GM10847 (cell line): ENCODE measurements around the gene ZSCAN10.

Experiments
- POLR2A ChIP-seq: IDR thresholded peaks from 2 replicates; pipeline ENCODE4 v1.6.1; 2011; ENCODE audit not compliant: insufficient read length; ENCODE audit errors: extremely low read depth

Gene ZSCAN10

GRCh38 chr16:3096362-3096761, 2.7 kb downstream of the ZSCAN10 start:
- TF ChIP-seq POLR2A: no peak

GRCh38 chr16:3095869-3096268, 3.2 kb downstream of the ZSCAN10 start:
- no peak for TF ChIP-seq POLR2A

DNA sequence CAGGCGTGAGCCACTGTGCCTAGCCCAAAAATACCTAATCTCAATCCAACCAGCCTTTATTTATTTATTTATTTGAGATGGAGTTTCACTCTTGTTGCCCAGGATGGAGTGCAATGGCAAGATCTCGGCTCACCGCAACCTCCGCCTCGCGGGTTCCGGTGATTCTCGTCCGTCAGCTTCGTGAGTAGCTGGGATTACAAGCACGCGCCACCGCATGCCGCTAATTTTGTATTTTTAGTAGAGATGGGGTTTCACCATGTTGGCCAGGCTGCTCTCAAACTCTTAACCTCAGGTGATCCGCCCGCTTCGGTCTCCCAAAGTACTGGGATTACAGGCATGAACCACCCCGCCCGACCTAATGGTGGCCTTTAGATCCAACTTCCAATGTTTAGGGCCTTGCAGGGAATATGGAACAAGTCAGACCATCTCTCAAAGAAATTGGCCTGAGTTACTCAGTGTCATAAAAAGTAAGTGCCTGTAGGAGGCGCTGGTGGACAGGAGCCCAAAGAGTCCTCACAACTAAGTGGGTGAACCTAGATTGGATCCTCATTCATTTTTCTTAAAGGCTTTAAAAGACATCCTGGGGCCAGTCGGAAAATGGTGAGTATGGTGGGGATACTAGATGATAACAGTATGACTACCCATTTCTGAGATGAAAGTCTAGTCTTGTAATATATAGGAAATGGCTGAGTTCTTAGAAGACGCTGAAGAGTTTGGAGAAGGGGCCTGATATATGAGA, 4.6 kb downstream of the ZSCAN10 start:
- no peak for TF ChIP-seq POLR2A

DNA sequence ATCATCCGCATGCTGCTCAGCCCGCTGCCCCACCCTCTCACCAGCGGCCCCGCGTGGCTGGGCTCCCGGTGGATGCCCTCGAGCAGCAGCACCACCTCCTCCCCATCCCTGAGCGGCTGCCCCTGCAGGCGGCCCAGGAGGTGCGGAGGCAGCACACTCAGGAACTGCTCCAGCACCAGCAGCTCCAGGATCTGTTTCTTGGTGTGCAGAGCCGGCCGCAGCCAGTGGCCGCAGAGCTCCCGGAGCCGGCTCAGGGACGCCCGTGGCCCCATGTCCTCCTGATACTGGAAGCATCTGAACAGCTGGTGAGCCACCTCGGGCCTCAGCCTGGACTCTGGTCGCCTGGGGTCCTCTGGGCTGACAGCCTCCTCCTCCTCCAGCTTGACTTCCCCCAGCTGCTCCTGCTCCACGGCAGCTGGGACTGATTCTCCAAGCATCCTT, 6.6 kb downstream of the ZSCAN10 start:
- no peak for TF ChIP-seq POLR2A

- TF ChIP-seq POLR2A: no peak
These were observed 7.5 kb downstream of the ZSCAN10 start for GRCh38 chr16:3091551-3091950.

DNA sequence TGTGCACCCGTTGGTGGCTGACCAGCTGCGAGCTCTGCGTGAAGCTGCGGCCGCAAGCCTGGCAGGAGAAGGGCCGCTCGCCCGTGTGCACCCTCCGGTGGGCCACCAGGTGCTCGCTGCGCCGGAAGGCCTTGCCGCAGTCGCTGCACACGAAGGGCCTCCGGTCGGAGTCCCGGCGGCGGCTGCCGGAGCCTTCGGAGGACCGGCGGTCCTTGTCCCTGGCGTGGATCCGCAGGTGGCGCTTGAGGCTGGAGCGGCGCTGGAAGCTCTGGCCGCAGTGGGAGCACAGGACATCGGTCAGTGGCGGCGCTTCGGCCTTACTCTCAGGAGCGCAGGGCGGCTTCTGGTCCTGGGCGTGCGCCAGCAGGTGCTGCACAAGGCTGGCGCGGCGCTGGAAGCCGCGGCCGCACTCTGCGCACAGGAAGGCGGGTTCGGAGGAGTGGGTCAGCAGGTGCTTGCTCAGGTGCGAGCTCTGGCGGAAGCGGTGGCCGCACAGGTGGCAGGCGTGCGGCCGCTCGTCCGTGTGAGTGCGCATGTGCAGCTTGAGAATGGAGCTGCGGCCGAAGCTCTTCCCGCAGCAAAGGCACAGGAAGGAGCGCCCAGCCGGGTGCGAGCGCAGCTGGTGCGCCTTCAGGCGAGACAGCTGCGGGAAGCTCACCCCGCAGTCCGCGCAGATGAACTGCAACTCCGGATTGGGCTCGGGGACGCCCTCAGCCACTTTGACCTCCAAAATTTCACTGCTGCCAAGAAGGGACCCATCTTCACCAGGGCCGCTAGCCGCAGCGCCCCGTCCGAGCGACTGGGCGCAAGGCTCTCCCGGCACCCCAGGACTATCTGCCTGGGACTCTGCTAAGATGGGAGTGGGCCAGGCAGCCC, 9.1 kb downstream of the ZSCAN10 start:
- TF ChIP-seq POLR2A: no peak

DNA sequence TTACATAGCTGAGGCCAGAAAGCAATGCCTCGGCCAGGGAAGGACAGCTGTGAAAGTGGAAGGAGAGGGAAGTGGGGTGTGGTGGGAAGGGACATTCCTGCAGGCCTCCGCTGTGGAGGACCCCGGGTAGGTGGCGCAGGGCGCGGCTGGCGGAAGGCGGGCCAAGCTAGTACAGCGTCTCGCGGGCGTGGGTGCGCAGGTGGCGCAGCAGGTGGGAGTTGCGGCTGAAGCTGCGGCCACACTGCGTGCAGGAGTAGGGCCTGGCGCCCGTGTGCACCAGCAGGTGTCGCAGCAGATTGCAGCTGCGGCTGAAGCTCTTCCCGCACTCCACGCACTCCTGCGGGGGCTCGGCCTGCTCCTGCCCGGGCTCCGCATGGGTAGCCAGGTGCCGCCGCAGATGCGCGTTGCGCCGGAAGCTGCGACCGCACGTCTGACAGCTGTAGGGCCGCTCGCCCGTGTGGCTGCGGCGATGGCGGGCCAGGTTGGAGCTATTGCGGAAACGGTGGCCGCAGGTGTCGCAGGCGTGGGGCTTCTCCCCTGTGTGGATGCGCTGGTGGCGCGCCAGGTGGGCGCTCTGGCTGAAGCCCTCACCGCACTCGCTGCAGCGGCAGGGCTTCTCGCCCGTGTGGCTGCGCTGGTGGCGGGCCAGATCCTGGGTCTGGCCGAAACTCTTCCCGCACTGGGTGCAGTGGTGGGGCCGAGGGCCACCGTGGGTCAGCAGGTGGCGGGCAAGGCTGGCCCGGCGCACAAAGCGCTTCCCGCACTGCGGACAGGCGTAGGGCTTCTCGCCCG, 10.0 kb downstream of the ZSCAN10 start:
- TF ChIP-seq POLR2A: no peak

GRCh38 chr16:3088450-3088849, 10.6 kb downstream of the ZSCAN10 start:
- no peak for TF ChIP-seq POLR2A

GRCh38 chr16:3087243-3088235, 11.6 kb downstream of the ZSCAN10 start:
- no peak for TF ChIP-seq POLR2A

DNA sequence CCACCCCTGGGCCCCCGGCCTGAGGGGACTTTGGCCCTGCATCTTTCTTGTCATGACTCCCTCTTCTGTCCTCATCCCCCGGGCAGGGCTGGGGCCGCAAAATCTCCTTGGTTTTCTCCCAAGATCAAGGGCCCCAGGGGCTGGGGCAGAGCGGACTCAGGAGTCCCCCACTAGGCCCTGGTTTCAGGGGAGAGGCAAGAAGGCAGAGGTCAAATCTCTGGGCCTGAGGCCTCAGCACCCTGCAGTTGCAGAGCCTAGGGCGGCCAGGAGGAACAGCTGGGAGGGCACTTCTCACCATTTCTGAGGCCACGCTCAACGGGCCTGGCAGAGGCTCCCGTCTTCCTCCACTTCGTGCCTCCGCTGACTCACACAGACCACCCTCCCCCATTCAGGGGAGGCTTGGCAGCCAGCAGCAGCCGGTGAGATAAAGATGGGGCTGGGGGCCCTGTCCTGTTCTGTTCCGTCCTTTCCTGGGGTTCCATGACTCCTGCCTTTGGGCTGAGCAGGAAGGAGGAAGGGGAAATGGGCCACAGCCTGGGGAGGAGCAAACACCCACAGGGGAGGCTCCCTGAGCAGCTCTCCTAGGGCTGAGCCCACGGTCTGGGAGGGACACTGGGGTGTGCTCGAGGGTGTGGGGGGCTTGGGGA, 12.4 kb downstream of the ZSCAN10 start:
- TF ChIP-seq POLR2A: no peak

DNA sequence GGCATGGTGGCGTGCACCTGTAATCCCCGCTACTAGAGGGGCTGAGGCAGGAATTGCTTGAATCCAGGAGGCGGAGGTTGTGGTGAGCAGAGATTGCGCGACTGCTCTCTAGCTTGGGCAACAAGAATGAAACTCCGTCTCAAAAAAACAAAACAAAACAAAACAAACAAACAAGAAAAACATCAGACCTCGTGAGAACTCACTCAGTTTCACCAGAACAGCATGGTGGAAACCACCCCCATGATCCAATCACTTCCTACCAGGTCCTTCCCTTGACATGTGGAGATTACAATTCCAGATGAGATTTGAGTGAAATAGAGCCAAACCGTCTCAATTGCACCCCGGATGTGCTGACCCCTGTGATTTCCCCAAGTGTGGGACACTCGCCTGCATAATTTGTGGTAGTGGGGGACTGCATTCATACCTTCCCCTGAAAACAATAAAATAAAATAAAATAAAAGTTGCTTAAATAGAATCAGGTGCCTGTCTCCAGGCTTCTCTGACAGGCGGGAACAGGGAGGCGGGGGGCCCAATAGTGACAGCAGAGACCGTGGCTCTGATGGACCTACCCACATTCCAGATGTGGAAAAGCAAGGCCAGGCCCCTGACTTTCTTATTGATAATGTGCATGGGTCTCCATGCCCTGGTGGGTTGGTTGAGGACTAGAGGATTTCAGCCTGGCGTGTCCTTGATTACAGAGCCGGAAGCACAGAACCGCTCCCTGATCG, 13.1 kb downstream of the ZSCAN10 start:
- no peak for TF ChIP-seq POLR2A

DNA sequence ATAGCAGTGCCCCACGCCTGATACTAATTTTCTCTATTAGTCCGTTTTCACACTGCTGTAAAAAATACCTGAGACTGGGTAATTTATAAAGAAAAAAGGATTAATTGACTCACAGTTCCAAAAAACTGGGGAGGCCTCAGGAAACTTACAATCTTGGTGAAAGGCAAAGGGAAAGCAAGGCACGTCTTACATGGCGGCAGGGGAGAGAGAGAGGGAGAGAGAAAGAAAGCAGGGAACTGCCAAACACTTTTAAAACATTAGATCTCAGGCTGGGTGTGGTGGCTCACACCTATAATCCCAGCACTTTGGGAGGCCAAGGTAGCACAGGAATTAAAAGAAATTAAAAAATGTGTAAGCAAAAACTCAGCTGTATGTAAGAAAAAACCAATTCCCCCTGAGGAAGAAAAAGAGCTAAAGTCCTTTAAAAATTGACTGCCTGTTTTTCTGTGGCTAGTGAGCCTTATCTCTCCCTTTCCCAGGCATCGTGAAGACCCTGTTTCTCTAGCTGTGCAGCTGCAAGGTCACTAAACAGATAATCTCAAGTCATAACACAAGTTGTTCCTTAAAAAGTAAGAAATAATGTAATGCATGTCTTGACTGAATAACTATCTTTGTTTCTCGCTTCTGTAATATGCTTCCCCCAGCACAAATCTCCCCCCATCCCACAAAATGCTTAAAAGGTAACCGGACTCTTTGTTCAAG, 14.0 kb downstream of the ZSCAN10 start:
- no peak for TF ChIP-seq POLR2A

DNA sequence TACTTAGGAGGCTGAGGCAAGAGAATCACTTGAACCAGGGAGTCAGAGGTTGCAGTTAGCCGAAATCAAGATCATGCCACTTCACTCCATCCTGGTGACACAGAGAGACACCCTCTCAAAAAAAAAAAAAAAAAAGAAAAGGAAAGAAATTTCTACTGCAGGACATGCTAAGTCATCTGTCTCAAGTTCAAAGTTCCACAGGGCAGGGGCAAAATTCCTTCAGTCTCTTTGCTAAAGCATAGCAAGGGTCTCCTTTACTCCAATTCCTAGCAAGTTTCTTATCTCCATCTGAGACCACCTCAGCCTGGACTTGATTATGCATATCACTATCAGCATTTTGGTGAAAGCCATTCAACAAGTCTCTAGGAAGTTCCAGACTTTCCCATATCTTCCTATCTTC, 14.6 kb downstream of the ZSCAN10 start:
- no peak for TF ChIP-seq POLR2A
